Thoracic aorta (tissue), 2 donors: ENCODE data around the gene FAM110D. TPM values are rescaled to one million over a fixed set of nuclear protein-coding genes. Genes with fewer than 3 reads are reported as not detected.

Source experiments
- ATAC-seq: fragments of 150-250 bp; one replicate; pipeline ENCODE4 v1.8.0; 2017; ENCODE audit warnings: low read depth; ENCODE audit not compliant: insufficient number of reproducible peaks, low FRiP score
- DNase-seq: peaks from one replicate; pipeline ENCODE4 v3.0.0-alpha.2; 2020; ENCODE audit warnings: low spot score
- H3K27ac ChIP-seq, 2 donors: fragments of 200-600 bp; sonication (generic); 1 replicate in 1 of 2; 2 replicates in 1 of 2; pipeline ENCODE4 v1.5.1; 2016; ENCODE audit warnings: mild to moderate bottlenecking in 2 of 2, moderate library complexity in 2 of 2
- H3K27me3 ChIP-seq: fragments of 200-600 bp; sonication (generic); replicated peaks from 2 replicates; pipeline ENCODE4 v1.6.0; 2016; ENCODE audit warnings: mild to moderate bottlenecking; ENCODE audit not compliant: insufficient read depth
- H3K36me3 ChIP-seq: fragments of 200-600 bp; sonication (generic); one replicate; pipeline ENCODE4 v1.5.1; 2016
- H3K4me1 ChIP-seq, 2 donors: fragments of 200-600 bp; sonication (generic); 1 replicate in 1 of 2; 2 replicates in 1 of 2; pipeline versions ENCODE4 v1.5.1 to v1.6.0; 2016; ENCODE audit warnings: low read depth in 2 of 2, mild to moderate bottlenecking in 1 of 2; ENCODE audit not compliant: control insufficient read depth in 1 of 2
- H3K4me3 ChIP-seq: fragments of 200-600 bp; sonication (generic); 2 replicates; pipeline ENCODE4 v1.5.1; 2016; ENCODE audit warnings: mild to moderate bottlenecking
- H3K9me3 ChIP-seq: fragments of 200-600 bp; sonication (generic); 2 replicates; pipeline ENCODE4 v1.5.1; 2016
- total RNA-seq, 2 donors: library from RNA; depleted of rRNA; stranded (reverse); fragments of >200 nt; gene quantifications; one replicate each; pipeline versions ENCODE4 v1.1.0 to v1.2.3, GENCODE V29; 2016
- TF ChIP-seq, protein P1 (sequence below): fragments of 200-600 bp; sonication (generic); IDR thresholded peaks from one replicate; pipeline ENCODE4 v1.5.1; 2019; ENCODE audit warnings: antibody characterized with exemption

FAM110D gene
- total RNA-seq, 2 donors from 2014 or later = 9.9 to 10.6 TPM

DNA sequence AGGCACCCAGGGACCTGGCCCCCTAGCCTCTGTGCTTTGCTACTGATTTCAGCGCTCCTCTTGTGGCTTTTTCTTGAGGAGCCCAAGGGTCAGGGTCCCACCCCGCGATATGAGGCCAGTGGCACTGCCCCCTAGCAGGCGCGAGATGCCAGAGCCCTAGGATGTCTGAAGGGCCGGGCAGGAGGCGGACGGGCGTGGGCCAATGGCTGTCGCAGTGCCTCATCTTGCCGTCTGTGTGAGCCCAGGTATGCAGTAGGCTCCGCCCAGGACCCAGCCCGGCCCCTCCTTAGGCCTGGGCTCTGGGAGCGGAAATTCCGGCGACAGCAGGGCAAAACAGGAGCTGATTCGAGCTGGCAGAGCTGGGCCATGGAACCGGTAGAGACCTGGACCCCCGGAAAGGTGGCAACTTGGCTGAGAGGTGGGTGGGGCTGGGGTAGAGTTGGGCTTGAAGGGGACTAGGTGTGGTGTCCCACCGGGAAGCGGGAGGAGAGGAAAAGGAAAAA is 18.4 kb downstream of the FAM110D start, which contains the start of gene CNKSR1:
CNKSR1 (plus strand) TSS at position 310 of the 503 bp plus-strand sequence; CDS start at position 367, 57 bp downstream.
- no peak within 1 kb of the TSS for H3K4me3 ChIP-seq
- DNase-seq (no peak), ATAC-seq (no peak)
- no peaks in the 10 kb centered on the region for H3K36me3 ChIP-seq
- no peaks in the 10 kb centered on the region for H3K4me1 ChIP-seq
- no peaks in the 10 kb centered on the region for H3K27me3 ChIP-seq
- H3K27ac ChIP-seq = no peak within 1 kb of the TSS
- TF ChIP-seq, protein P1, sequence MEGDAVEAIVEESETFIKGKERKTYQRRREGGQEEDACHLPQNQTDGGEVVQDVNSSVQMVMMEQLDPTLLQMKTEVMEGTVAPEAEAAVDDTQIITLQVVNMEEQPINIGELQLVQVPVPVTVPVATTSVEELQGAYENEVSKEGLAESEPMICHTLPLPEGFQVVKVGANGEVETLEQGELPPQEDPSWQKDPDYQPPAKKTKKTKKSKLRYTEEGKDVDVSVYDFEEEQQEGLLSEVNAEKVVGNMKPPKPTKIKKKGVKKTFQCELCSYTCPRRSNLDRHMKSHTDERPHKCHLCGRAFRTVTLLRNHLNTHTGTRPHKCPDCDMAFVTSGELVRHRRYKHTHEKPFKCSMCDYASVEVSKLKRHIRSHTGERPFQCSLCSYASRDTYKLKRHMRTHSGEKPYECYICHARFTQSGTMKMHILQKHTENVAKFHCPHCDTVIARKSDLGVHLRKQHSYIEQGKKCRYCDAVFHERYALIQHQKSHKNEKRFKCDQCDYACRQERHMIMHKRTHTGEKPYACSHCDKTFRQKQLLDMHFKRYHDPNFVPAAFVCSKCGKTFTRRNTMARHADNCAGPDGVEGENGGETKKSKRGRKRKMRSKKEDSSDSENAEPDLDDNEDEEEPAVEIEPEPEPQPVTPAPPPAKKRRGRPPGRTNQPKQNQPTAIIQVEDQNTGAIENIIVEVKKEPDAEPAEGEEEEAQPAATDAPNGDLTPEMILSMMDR = no peak
- no peaks in the 10 kb centered on the region for H3K9me3 ChIP-seq

DNA sequence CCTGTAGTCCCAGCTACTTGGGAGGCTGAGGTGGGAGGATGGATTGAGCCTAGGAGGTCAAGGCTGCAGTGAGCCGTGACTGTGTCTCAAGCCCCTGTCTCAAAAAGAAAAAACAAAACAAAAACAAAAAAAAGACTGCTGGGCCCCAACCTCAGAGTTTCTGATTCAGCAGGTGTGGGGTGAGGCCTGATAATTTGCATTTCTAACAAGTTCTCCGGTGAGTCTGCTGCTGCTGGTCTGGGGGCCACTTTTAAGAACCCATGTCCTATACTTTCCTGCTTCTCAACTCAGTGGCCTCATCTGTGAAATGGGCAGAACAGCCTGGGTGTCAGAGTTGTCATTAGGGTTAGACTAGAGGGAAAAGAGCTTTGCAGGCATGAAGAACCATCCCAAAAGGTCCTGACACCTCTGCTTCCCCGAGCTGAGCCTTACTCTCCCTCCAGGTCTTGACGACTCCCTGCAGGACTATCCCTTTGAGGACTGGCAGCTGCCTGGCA is 21.2 kb downstream of the FAM110D start:
- Histone ChIP-seq H3K4me1 (no peaks in the 10 kb centered on the region), H3K36me3 (no peaks in the 10 kb centered on the region), H3K4me3 (no peak overlapping the region), H3K9me3 (no peaks in the 10 kb centered on the region), H3K27ac (no peak overlapping the region), H3K27me3 (no peaks in the 10 kb centered on the region)
- no peak for ATAC-seq
- TF ChIP-seq, protein P1 = no peak
- no peak for DNase-seq

DNA sequence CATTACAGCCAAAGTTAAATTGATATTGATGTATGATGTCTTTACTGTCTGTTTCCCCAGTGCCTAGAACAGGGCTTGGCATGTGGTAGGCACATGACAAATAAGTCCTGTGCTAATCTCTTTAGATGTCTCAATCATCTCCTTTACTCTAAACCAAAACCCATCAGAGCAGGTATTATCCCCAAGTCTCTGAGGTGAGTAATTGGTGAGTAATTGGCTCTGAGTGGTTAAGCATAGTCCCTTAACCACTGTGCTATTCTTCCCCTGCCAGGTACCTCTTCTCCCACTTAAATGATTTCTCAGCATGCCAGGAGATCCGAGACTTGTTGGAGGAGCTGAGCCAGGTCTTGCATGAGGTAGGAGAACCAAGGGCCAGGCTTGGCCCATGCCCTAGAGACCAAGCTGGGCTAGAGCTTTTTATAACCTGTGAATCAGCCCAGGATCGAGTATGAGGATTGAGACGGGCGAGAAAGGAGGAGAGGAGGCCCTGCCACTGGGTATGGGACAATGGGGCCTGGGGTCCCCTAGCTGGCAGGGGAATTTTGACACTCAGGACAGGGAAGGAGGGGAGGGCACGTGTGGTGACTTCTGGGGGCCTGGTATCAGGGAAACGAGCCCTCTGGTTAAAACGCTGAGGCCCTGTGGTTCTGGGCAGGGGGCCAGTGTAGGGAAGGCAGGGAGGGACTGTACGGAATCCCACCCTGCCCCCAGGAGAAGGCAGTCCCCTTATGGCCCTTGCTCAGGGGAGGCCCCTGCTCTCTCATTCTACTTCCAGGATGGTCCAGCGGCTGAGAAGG is 22.9 kb downstream of the FAM110D start:
- ATAC-seq (no peak), DNase-seq (no peak)
- TF ChIP-seq, protein P1 = no peak
- Histone ChIP-seq H3K27me3 (no peaks in the 10 kb centered on the region), H3K9me3 (no peaks in the 10 kb centered on the region), H3K4me1 (no peaks in the 10 kb centered on the region), H3K4me3 (no peak overlapping the region), H3K27ac (no peak overlapping the region), H3K36me3 (no peaks in the 10 kb centered on the region)

DNA sequence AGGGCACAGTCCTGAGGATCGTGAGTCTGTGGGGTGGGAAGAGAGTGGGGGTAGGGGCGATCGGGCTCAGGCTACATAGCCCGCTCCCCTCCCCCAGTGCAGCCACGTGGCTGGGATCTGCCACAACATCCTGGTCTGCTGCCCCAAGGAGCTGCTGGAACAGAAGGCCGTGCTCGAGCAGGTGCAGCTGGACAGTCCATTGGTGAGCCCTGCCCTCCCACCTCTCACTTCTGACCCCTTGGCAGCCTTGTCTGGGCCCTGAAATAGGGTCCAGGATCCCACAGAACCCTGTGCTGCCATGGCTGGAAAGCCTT is 23.5 kb downstream of the FAM110D start:
- no peak overlapping the region for H3K27ac ChIP-seq
- H3K4me3 ChIP-seq = no peak overlapping the region
- no peaks in the 10 kb centered on the region for H3K27me3 ChIP-seq
- no peaks in the 10 kb centered on the region for H3K9me3 ChIP-seq
- H3K4me1 ChIP-seq = no peaks in the 10 kb centered on the region
- TF ChIP-seq, protein P1 = no peak
- DNase-seq (no peak), ATAC-seq (no peak)
- no peaks in the 10 kb centered on the region for H3K36me3 ChIP-seq

DNA sequence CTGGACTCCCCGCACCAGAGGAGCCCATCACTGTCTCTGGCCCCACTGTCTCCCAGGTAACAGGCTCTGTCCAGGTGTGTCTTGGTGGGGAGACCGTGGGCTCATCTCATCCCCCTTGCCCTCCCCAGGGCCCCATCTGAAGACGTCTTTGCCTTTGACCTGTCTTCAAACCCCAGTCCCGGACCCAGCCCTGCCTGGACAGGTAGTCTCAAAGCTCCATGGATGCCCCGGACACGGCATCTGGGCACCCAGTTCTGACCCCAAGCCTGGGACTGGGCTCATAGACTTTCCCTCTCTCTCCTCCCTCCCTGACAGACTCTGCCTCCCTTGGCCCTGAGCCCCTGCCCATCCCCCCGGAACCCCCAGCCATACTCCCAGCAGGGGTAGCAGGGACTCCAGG is 25.2 kb downstream of the FAM110D start:
- Histone ChIP-seq H3K27me3 (no peaks in the 10 kb centered on the region), H3K27ac (no peak overlapping the region), H3K4me3 (no peak overlapping the region), H3K9me3 (no peaks in the 10 kb centered on the region), H3K4me1 (no peaks in the 10 kb centered on the region), H3K36me3 (no peaks in the 10 kb centered on the region)
- DNase-seq = no peak
- no peak for ATAC-seq
- TF ChIP-seq, protein P1 = no peak
